Fibroblast of mammary gland (primary cell): Measurements from ENCODE around the gene PROSER3.

Experiments
- DNase-seq: peaks from one replicate; pipeline ENCODE4 v3.0.0-alpha.2; 2010; ENCODE audit warnings: low read depth
- H3K4me3 ChIP-seq: 2 replicates; pipeline ENCODE4 v1.5.1; 2011; ENCODE audit warnings: low read depth, mild to moderate bottlenecking, low read length, moderate library complexity; ENCODE audit not compliant: control insufficient read depth
- CTCF ChIP-seq: conservative IDR thresholded peaks from 2 replicates; pipeline ENCODE4 v1.5.1; 2011; ENCODE audit warnings: low read depth, low read length, inconsistent platforms; ENCODE audit not compliant: control insufficient read depth, insufficient read depth

PROSER3 gene

GRCh38 chr19:35754370-35755130, 3.4 kb upstream of the PROSER3 start:
- peak; percentile 12 for DNase-seq
- peak overlapping the region; percentile 31 for H3K4me3 ChIP-seq
- TF ChIP-seq CTCF: no peak

- no peak for TF ChIP-seq CTCF
- peak overlapping the region; percentile 31 for H3K4me3 ChIP-seq
- DNase-seq: no peak
These were observed 2.8 kb upstream of the PROSER3 start for GRCh38 chr19:35755131-35755549.

GRCh38 chr19:35755550-35756376, 2.2 kb upstream of the PROSER3 start:
- DNase-seq: peak; percentile 88
- no peak for TF ChIP-seq CTCF
- H3K4me3 ChIP-seq: peak overlapping the region; percentile 78

GRCh38 chr19:35756377-35757230, 1.4 kb upstream of the PROSER3 start, which contains the start of gene HSPB6:
TSS of gene HSPB6 (minus strand) at chr19:35757029. CDS start at chr19:35757008, 21 bp downstream.
- DNase-seq: peak; percentile 84
- TF ChIP-seq CTCF: no peak

GRCh38 chr19:35757231-35757748, 686 bp upstream of the PROSER3 start:
- no peak for TF ChIP-seq CTCF
- H3K4me3 ChIP-seq: peak overlapping the region; percentile 78
- peak; percentile 98 for DNase-seq

More at GRCh38 chr19:35756377-35757230, 1.4 kb upstream of the PROSER3 start, which contains the start of gene HSPB6:
- H3K4me3 ChIP-seq: peak within 1 kb of the TSS; percentile 78

GRCh38 chr19:35759697-35760096, 1.7 kb downstream of the PROSER3 start:
- DNase-seq: no peak
- TF ChIP-seq CTCF: no peak
- H3K4me3 ChIP-seq: no peak overlapping the region
